ENCODE results near the gene PUM2.
"Not testable (repeated sequence)": the region's sequence is repeated elsewhere in the genome, so short reads cannot be mapped to it uniquely, and the experiment has no call there.

The PUM2 gene

DNA sequence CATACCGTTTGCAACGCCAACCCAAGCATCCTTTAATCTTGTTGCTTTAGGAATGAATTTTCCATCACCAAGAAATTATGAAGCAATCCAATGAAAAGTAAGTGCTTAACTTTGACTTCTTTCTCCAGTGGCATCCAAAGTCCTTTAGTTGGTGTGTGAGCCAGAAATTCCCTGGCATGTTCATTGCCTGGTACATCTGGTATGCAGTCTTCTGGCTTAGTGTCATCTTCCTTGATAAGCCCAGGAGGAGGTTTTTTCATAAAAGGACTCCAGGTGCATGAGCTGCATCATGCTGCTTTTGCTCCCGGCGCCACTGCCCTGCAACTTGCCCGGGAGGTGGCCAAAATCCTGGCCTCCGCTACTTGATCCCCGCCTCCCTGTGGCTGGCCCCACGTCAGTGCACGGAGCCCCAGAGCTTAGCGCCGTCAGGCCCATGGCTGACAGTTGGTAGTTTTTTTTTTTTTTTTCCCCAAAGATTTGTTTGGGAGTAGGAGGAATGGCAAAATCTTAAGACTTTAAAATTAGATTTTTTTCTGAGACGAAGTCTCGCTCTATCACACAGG, 58.7 kb downstream of the PUM2 start:
- DNase-seq (ENCODE audit: low read depth), result no peak

- DNase-seq (ENCODE audit: low read depth), result peak; percentile 92
These were observed 59.5 kb downstream of the PUM2 start for GRCh38 chr2:20291106-20291564.

DNA sequence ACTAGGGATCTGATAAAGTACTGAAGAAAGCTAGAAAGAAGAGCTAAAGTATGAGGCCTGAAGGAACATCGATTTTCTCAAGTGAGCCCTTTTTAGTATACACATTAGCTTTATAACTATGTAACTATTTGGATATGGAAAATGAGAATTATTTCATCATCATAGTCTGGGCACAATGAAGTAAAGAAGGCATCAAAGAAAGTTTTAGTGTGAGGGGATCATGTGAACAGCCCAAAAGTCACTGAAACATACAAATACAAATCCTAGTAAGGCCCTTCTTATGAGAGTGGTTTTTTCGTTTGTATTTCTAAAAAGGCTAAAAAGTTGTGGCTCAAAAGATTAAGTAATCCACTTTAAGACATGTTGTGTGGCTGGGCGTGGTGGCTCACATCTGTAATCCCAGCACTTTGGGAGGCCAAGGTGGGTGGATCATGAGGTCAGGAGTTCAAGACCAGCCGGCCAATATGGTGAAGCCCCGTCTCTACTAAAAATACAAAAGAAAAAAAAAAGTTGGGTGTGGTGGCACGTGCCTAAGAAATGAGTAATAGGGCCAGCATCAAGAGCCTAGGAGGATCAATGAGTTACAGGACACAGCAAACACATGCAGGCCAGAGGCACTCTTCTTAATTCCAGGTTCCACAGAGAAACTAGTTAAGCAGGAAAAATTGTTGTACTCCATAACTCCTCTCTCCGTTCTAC, 61.9 kb downstream of the PUM2 start:
- DNase-seq (ENCODE audit: low read depth), result peak; percentile 87

DNA sequence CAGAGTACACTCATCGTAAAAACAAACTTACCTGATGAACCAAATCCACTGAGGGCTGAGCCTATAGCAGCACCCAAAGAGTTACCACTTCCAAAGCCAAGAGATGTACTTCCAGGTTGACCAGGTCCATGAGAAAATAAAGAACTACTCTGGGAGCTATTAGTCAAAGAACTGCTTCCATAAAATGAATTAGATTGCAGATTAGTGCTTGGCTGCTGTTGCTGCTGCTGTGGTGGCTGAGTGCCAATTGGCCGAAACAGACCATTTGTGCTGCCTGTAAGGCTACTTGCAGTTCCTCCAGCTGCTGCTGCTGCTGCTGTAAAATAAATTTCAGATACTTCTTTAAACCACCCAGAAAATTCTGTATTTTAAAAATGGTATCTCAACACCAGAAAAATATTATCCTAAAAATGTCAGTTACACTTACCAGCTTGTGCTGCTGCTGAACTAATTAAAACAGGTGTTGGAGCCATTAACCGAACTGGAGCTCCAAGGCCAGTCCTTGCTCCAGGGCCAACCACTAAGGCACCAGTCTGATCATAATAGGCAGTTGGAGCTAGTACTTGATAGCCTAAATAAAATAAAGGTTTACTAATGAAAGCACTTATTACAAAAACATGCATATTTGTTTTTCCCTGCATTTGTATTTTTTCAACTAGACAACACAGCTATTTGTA, 67.6 kb downstream of the PUM2 start:
- no peak for DNase-seq (ENCODE audit: low read depth)

DNA sequence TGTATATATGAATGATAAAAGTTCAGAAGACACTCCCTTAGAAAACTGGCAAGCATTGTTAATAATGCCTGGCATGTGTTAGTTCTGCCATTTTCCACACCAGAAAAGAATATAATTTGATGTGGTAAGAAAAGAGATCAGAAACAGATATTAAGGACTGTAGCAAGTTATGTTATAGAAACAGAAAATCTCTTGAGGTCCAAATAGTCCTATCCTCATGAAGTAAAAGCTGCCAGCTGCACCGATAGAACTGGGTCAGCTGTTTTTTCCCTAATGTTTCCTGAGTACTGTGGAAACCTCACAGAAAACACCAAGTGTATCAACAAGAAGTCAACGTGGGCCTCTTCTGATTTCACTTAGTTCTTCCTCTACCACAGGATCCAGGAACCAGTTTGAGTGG, 68.8 kb downstream of the PUM2 start:
- DNase-seq (ENCODE audit: low read depth), result no peak

GRCh38 chr2:20273042-20273441, 77.6 kb downstream of the PUM2 start:
- no peak for DNase-seq (ENCODE audit: low read depth)

DNA sequence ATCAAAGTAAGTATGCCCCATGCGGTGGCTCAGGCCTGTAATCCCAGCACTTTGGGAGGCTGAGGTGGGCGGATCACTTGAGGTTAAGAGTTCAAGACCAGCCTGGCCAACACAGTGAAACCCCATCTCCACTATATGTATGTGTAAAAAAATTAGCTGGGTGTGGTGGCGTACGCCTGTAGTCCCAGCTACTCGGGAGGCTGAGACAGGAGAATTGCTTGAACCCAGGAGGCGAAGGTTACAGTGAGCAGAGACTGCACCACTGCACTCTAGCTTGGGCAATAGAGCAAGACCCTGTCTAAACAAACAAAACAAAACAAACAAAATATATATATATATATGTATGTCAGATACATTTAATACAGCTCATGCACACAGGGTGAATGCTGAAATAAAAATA, 82.3 kb downstream of the PUM2 start:
- DNase-seq (ENCODE audit: low read depth), result not testable (repeated sequence)

DNA sequence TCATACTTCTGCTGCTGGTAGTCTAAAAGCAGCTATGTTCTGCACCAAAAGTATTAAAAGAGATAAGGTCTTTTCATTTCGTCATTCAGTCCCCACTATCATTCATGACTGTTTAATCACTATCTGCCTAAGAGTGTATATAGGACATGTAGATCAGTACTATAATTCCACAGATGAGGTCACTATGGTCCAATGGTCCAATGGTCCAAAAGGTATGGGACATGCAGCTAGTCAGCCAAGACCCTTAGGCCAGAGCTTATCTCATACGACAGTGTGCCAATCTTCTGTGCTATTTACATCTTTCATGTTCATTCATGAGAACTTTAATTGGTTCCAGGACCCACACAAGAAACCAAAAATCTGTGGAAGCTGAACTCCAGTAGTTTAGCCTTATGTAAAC, 83.1 kb downstream of the PUM2 start:
- DNase-seq (ENCODE audit: low read depth), result no peak

GRCh38 chr2:20264629-20265028, 86.0 kb downstream of the PUM2 start:
- DNase-seq (ENCODE audit: low read depth), result no peak

DNA sequence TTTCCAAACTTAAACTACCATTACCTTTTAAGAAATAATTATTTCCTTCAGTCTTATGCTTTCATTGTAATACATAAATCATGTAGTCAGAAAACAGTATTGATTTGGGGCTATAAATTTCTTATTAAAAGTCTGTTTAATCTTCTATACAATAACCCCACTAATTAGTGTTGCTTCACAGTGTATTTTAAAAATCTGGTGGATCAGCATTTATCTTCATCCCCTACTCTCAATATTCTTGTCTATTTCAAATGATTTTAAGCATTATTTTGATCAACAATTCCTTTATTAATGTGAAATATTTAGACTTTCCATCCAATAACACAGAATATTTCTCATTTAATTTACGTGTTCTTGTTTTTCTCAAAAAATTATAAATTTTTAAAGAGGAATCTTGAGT, 93.2 kb downstream of the PUM2 start:
- no peak for DNase-seq (ENCODE audit: low read depth)

GRCh38 chr2:20254731-20255130, 95.9 kb downstream of the PUM2 start:
- no peak for DNase-seq (ENCODE audit: low read depth)

DNA sequence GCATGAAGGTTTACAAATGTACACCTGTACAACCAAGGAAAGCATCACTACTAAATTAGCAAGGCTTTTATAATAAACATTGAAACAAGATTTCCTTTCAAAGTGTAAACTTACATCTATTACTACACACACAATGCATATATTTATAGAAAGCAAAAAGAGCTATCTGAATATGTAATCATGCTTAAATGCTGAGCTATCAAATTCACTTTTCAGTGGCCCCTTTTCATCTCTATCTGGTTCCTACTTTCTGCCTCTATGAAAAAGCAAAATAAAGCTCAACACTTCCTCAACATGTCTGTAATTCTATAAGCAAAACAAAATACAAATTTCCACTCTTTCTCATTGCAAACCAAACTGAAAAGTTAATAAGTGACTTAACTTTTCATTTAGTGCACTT, 100.2 kb downstream of the PUM2 start:
- DNase-seq (ENCODE audit: low read depth), result no peak

- no peak for DNase-seq (ENCODE audit: low read depth)
These were observed 101.5 kb downstream of the PUM2 start for GRCh38 chr2:20249170-20249569.

DNA sequence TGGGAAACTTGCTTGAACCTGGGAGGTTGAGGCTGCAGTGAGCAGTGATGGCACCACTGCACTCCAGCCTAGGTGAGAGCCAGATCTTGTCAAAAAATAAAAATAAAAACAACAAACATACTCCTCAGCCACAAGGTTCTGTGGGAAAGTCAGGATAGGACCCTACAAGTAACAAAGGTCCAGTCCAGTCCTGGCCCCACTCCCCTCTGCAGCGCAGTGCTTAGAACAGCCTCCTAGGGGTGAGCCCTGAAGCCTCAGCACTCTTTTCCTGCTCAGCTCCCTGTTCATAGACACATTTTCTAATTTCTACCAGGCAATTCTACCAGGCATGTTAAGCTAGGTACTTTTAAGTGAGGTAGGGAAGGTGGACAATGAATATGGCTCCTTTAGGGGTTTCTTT, 103.6 kb downstream of the PUM2 start:
- no peak for DNase-seq (ENCODE audit: low read depth)

DNA sequence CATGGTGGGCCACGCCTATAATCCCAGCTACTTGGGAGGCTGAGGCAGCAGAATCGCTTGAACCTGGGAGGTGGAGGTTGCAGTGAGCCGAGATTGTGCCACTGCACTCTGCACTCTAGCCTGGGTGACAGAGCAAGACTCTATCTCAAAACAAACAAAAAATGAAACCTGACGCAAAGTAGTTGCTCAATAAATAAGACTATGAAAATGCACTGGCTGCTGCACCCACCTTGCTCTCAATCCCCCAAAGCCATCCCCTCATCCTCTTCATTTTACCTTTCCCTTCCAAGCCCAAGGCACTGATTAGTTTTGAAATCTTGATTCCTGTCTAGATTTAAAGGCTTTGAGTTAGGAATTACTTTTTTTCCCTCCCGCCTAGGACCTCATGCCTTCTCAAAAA, 107.0 kb downstream of the PUM2 start:
- DNase-seq (ENCODE audit: low read depth), result not testable (repeated sequence)

- no peak for DNase-seq (ENCODE audit: low read depth)
These were observed 107.8 kb downstream of the PUM2 start for GRCh38 chr2:20242727-20243377.

- DNase-seq (ENCODE audit: low read depth), result no peak
These were observed 108.5 kb downstream of the PUM2 start for GRCh38 chr2:20241973-20242726.

DNA sequence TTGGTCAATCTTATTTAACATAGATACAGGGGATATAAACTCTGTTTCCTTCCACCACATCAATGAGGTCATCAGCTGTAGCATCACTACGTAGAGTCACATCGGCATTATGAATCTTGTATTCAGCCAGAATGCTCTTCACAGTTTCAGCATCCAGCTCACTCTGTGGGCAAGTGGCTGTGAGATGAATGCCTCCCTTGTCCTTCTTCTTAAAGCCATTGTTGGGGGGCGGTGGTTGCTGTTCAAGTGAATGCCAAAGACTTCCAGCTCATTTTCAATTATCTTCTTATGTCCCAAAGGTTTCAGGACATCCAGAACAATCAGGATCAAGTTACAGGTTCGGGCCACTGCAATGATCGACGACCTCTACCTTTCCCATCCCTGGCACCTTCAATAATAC, 110.4 kb downstream of the PUM2 start:
- not testable (repeated sequence) for DNase-seq (ENCODE audit: low read depth)

- no peak for DNase-seq (ENCODE audit: low read depth)
These were observed 114.1 kb downstream of the PUM2 start for GRCh38 chr2:20236496-20236895.

DNA sequence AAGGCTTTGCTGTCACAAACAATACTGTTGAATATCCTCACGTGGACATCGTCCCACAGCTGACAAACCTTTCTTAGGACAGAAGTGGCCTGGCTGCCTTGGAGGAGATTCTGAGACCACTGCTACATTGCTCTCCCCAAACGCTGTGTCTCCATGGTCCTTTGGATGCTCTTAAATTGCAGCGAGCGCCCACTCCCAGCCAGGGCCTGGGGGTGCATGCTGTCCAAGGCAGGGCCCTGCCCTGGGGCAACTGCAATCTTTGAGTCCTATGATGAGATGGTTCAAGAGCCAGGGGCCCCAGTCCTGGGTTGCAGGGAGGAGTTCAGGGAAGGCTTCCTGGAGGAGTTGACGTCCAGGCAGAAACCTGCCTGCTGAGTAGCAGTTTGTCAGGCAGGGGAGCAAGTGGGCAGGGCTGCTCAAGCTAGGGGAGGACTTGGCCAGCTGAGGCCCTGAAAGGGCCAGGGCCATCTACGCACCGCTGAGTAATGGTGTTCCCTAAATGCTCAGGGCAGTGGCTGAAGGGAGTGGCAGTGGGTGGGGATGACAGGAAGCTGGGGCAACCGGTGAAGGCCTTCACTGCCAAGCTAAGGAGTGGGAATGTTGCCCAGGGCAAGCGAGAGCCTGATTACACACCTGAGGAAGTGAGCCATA, 114.9 kb downstream of the PUM2 start:
- DNase-seq (ENCODE audit: low read depth), result no peak

DNA sequence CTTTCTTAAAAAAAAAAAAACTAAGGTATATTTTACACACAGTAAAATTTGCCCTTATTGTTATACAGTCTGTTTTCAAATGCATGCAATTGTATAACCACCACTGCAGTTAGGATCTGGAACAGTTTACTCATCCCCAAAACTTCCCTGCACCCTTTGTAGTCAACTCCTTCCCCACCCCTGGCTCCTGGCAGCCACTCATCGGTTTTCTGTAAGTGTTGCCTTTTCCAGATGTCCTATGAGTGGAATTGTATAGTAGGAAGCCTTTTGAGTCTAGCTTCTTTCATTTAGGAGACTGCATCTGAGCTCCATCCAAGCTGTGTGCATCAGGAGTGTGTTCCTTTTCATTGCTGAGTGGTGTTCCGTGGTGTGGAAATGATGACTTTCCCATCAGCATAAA, 116.0 kb downstream of the PUM2 start:
- DNase-seq (ENCODE audit: low read depth), result not testable (repeated sequence)

DNA sequence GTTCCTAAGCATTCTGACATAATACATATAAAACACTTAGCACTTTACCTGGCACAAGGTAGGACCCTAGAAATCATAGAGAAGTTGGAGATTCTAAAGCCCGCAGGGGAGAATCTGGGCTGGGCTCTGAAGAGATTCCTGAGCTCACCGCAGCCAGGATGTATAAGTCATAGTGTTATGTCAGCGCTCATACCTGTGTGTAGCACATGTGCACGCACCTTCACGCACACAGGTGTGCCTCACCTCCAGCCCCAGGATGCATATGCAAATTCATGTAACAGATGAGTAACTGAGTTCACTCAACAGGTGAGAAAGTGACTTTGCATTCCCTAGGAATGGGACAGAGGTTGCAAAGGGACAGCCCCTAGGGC, 117.8 kb downstream of the PUM2 start:
- DNase-seq (ENCODE audit: low read depth), result no peak
